Measurements from ENCODE around the gene PAK5.

DNA sequence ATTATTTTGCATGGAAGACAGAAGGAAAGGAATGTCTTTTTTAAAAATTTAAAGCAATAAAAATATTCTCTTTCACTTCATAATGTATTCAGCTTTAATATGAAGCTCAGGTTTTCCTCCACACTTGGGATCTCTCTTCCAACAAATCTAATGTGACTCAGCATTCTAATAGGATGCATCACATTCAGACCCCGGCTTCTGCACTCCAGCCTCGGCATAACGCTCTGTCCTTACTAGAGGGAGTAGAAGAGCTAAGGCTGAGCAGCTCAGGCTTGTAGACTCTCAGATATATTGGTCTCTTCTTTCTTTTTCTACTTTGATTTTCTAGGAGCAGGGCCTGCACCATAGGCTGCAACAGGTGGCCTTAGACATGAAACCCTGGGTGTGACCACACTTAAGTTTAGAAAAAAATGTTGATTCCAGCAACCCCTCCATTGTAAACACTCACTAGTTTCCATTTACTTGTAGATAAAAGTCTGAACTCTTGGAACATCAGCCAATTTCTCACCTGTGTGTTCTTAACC lies 161.7 kb downstream of the PAK5 start:
- TF ChIP-seq CTCF (IDR thresholded peaks at IDR 0.05) (no peak), POLR2AphosphoS5 (IDR thresholded peaks at IDR 0.05; ENCODE audit: insufficient read depth in 1 of 2, low read depth in 1 of 2) (no peak)
